ENCODE measurements around the gene ACCS.

DNA sequence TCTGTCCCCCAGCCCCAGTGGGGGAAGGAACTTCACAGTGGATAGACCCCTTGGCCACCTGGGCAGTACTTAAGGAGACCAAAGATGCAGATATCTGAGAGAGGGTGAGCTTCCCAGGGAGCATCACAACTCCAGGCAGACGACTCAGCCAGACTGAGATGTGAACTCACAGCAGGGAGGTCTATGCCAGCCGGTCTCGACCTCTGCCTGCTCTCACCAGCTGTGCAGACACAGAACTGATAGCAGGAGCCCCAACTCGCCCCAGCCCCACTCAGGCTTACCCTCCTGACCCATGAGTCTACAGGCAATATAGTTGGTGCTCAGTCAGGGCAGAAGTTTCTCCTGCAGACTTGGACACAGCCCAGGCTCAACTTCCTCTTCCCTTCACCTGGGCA lies 47.9 kb upstream of the ACCS start:
- TF ChIP-seq, protein P1, sequence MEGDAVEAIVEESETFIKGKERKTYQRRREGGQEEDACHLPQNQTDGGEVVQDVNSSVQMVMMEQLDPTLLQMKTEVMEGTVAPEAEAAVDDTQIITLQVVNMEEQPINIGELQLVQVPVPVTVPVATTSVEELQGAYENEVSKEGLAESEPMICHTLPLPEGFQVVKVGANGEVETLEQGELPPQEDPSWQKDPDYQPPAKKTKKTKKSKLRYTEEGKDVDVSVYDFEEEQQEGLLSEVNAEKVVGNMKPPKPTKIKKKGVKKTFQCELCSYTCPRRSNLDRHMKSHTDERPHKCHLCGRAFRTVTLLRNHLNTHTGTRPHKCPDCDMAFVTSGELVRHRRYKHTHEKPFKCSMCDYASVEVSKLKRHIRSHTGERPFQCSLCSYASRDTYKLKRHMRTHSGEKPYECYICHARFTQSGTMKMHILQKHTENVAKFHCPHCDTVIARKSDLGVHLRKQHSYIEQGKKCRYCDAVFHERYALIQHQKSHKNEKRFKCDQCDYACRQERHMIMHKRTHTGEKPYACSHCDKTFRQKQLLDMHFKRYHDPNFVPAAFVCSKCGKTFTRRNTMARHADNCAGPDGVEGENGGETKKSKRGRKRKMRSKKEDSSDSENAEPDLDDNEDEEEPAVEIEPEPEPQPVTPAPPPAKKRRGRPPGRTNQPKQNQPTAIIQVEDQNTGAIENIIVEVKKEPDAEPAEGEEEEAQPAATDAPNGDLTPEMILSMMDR (IDR thresholded peaks at IDR 0.05) = no peak
- no peak for TF ChIP-seq POLR2AphosphoS5 (IDR thresholded peaks at IDR 0.05)
- TF ChIP-seq EP300 (IDR thresholded peaks at IDR 0.05) = no peak
- no peak for TF ChIP-seq POLR2A (IDR thresholded peaks at IDR 0.05)
